A673 (cell line): ENCODE data around the gene GLDC. TPM values are rescaled to one million over a fixed set of nuclear protein-coding genes. Genes with fewer than 3 reads are reported as not detected.

Source experiments
- BruUV-seq: library from RNA; stranded (reverse); fragments of 400-500 nt; replicated peaks from 2 replicates; lab custom pipeline; 2021; lab: Mats Ljungman, UMichigan
- CTCF ChIA-PET: fragments of 300-600 bp; sonication (Branson Sonifier 250); formaldehyde crosslinking; loops from one replicate; lab custom pipeline; 2022; ENCODE audit warnings: antibody characterized with exemption; lab: Charles Lee
- POLR2A ChIA-PET: fragments of 300-600 bp; sonication (Branson Sonifier 250); formaldehyde crosslinking; loops from one replicate; lab custom pipeline; 2022; ENCODE audit warnings: antibody characterized with exemption; ENCODE audit not compliant: low non-redundant PET; lab: Charles Lee
- DNase-seq: peaks from one replicate; pipeline ENCODE4 v3.0.0-alpha.2; 2015; ENCODE audit warnings: low spot score
- H3K27ac ChIP-seq: fragments of 200-600 bp; sonication (generic); 2 replicates; pipeline ENCODE4 v1.5.1; 2016; ENCODE audit warnings: mixed run types, low read depth, mild to moderate bottlenecking, mixed read lengths, antibody characterized with exemption, low read length; ENCODE audit not compliant: poor library complexity, severe bottlenecking
- H3K27me3 ChIP-seq: fragments of 200-600 bp; sonication (generic); replicated peaks from 2 replicates; pipeline ENCODE4 v1.6.1; 2017; ENCODE audit warnings: mixed run types, low read depth, mild to moderate bottlenecking, mixed read lengths, antibody characterized with exemption, low read length; ENCODE audit not compliant: insufficient read depth, poor library complexity
- H3K36me3 ChIP-seq: fragments of 200-600 bp; sonication (generic); 2 replicates; pipeline ENCODE4 v1.6.1; 2016; ENCODE audit warnings: mixed run types, mild to moderate bottlenecking, mixed read lengths, antibody characterized with exemption, low read length; ENCODE audit not compliant: insufficient read depth, poor library complexity, severe bottlenecking
- H3K4me1 ChIP-seq: fragments of 200-600 bp; sonication (generic); 2 replicates; pipeline ENCODE4 v1.6.1; 2017; ENCODE audit warnings: mixed run types, mild to moderate bottlenecking, mixed read lengths, antibody characterized with exemption, low read length; ENCODE audit not compliant: insufficient read depth, poor library complexity, severe bottlenecking
- H3K4me3 ChIP-seq: fragments of 200-600 bp; sonication (generic); 2 replicates; pipeline ENCODE4 v1.5.1; 2016; ENCODE audit warnings: low read depth, mixed run types, mild to moderate bottlenecking, mixed read lengths, low read length; ENCODE audit not compliant: poor library complexity, severe bottlenecking
- H3K9me3 ChIP-seq: fragments of 200-600 bp; sonication (generic); 2 replicates; pipeline ENCODE4 v1.6.1; 2016; ENCODE audit warnings: mixed run types, low read depth, mild to moderate bottlenecking, mixed read lengths, antibody characterized with exemption, low read length; ENCODE audit not compliant: poor library complexity, severe bottlenecking
- EZH2 ChIP-seq: fragments of 200-600 bp; sonication (generic); IDR thresholded peaks from 2 replicates; pipeline ENCODE4 v1.6.1; 2017; ENCODE audit warnings: borderline replicate concordance, low read depth, mild to moderate bottlenecking, mixed read lengths, antibody characterized with exemption, low read length; ENCODE audit not compliant: poor library complexity, severe bottlenecking
- intact Hi-C: fragments of 100-400 bp; cut with micrococcal nuclease; formaldehyde crosslinking; loops from one replicate; pipeline ENCODE4 v1.10.0; 2022; ENCODE audit not compliant: unreplicated experiment
- total RNA-seq: library from RNA; stranded (reverse); gene quantifications from 2 replicates; pipeline ENCODE4 v1.2.3, GENCODE V29; 2021
- TF ChIP-seq, protein P1 (sequence below): fragments of 300-800, 200-600 bp; sonication (generic); conservative IDR thresholded peaks from 2 replicates; pipeline ENCODE4 v1.5.1; 2017; ENCODE audit warnings: low read depth, mild to moderate bottlenecking, antibody characterized with exemption, low read length, moderate library complexity, mixed read lengths

The GLDC gene
- total RNA-seq, 1 experiment from 2014 or later = 0.32 TPM

DNA sequence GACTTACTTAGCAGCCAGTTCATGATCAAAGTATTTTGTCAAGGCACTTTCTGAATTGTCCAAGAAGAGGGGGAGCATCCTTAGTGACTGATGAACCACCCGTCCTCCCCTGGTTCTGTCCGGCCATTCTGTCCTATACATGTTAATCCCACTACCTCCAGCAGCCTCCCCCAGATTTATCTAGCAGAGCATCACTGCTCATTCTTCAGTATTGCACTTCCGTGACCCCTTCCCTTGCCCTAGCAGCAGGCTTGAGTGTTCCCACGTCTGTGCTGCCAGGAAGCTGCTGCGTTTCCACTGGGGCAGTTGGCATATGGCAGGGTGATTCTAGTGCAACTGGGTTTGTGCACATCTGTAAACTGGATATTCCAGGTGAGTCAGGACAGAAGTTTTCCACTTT, 4.5 kb downstream of the GLDC start:
- H3K36me3 ChIP-seq = no peaks in the 10 kb centered on the region
- intact Hi-C loops = no loop called here
- no TSS peak for BruUV-seq
- TF ChIP-seq EZH2 = no peak
- TF ChIP-seq, protein P1, sequence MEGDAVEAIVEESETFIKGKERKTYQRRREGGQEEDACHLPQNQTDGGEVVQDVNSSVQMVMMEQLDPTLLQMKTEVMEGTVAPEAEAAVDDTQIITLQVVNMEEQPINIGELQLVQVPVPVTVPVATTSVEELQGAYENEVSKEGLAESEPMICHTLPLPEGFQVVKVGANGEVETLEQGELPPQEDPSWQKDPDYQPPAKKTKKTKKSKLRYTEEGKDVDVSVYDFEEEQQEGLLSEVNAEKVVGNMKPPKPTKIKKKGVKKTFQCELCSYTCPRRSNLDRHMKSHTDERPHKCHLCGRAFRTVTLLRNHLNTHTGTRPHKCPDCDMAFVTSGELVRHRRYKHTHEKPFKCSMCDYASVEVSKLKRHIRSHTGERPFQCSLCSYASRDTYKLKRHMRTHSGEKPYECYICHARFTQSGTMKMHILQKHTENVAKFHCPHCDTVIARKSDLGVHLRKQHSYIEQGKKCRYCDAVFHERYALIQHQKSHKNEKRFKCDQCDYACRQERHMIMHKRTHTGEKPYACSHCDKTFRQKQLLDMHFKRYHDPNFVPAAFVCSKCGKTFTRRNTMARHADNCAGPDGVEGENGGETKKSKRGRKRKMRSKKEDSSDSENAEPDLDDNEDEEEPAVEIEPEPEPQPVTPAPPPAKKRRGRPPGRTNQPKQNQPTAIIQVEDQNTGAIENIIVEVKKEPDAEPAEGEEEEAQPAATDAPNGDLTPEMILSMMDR = no peak
- no peak overlapping the region for H3K27ac ChIP-seq
- no peaks in the 10 kb centered on the region for H3K9me3 ChIP-seq
- ChIA-PET POLR2A (no interaction called here), CTCF (no interaction called here)
- DNase-seq = no peak
- peaks cover 50% of the 10 kb centered on the region for H3K27me3 ChIP-seq
- no peak overlapping the region for H3K4me3 ChIP-seq
- peaks cover 4% of the 10 kb centered on the region for H3K4me1 ChIP-seq

DNA sequence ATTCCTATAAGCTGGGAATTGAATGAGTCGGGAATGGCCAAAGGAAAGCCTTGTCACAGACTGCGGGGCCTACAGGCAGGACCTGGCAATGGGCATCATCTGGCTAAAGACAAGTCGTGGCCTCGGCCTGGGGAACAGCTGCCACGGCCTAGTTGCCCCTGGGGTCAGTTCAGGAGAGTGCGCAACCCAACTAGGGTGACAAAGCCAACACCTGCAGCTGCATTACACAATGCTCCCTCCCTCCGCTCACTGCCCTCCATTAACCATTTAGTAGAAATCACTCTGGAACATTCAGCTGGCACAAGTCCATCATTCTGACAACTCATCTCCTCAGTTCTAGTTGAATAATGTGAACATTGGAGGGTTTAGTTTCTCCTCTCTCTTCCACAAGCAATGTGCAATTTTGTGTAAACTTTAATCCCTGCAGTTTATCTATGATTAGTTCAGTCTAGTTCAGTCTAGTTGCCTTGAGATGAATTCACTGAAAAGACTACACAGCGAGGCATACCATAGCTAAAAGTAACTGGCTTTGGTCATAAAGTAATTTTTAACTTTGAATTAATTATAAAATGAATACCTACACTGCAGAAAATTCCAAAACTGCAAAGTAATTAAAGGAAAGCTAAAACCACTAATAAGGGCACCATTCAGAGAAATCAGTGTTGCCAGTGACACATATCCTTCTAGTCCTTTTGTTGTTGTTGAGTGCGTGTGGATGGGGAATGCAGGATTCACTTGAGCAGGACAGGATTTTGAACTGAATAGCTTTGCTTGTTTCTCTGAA, 5.1 kb downstream of the GLDC start:
- Histone ChIP-seq H3K27me3 (peaks cover 44% of the 10 kb centered on the region), H3K36me3 (no peaks in the 10 kb centered on the region), H3K4me1 (peaks cover 4% of the 10 kb centered on the region), H3K4me3 (no peak overlapping the region), H3K9me3 (no peaks in the 10 kb centered on the region), H3K27ac (no peak overlapping the region)
- intact Hi-C loops = no loop called here
- no peak for TF ChIP-seq EZH2
- TF ChIP-seq, protein P1 = no peak
- no TSS peak for BruUV-seq
- ChIA-PET CTCF (no interaction called here), POLR2A (no interaction called here)
- no peak for DNase-seq

DNA sequence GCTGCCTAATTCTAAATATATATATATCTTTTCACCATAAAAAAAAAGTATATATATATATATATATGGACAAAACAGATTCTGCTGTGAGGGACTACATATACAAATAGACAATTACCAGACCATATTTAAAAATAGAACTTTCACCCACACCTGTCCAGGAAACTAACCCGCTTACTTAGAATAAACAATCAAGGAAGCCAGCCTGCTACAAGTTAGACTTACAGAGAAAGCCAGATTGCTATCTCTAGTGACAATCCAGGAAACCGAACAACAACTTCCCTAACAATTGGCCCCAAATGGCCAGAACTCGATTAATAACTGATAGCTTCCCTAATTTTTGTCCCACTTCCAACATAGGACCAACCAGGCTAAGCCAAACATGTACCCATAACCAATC, 5.9 kb downstream of the GLDC start:
- ChIA-PET CTCF (no interaction called here), POLR2A (no interaction called here)
- DNase-seq = no peak
- intact Hi-C loops = no loop called here
- H3K4me1 ChIP-seq = no peaks in the 10 kb centered on the region
- no peaks in the 10 kb centered on the region for H3K36me3 ChIP-seq
- TF ChIP-seq, protein P1 = no peak
- TF ChIP-seq EZH2 = no peak
- BruUV-seq = no TSS peak
- H3K4me3 ChIP-seq = no peak overlapping the region
- H3K9me3 ChIP-seq = no peaks in the 10 kb centered on the region
- H3K27ac ChIP-seq = no peak overlapping the region
- H3K27me3 ChIP-seq = peaks cover 36% of the 10 kb centered on the region
